Measurements from ENCODE around the gene CRIM1. TPM values are rescaled to one million over a fixed set of nuclear protein-coding genes. Genes with fewer than 3 reads are reported as not detected.

CRIM1 gene
- total RNA-seq, 1 donor from 2014 or later = 273 TPM

DNA sequence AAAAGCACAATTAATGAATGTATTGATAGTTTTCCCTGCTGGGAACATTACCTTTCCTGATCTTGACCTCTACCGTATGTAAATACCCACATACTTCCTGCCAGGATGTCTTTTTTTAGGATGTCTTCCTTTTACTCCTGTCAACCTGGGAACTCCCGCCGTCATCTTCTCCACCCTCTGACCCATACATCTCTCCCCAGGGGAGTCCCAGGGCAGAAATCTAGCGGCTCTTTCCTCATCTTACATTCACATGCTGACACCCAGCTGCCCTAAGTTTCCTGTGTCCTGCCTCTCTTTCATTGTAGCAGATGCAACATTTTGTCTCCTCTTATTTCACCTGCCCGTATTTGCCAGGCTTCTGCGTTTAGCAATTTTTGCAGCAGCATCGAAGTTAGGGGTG, 107.8 kb downstream of the CRIM1 start:
- Histone ChIP-seq H3K9me3 (no peaks in the 10 kb centered on the region), H3K4me3 (no peak overlapping the region), H3K27me3 (no peaks in the 10 kb centered on the region), H3K36me3 (peaks cover 23 to 53% of the 10 kb centered on the region in 2 donors), H3K27ac (peak overlapping the region; percentile 44 to 78), H3K4me1 (peaks cover 6 to 40% of the 10 kb centered on the region in 2 donors)
- intact Hi-C loops (cut with DNase I) = no loop called here
- no peak for DNase-seq (ENCODE audit: low spot score in 2 of 2)
- TF ChIP-seq, protein P1, sequence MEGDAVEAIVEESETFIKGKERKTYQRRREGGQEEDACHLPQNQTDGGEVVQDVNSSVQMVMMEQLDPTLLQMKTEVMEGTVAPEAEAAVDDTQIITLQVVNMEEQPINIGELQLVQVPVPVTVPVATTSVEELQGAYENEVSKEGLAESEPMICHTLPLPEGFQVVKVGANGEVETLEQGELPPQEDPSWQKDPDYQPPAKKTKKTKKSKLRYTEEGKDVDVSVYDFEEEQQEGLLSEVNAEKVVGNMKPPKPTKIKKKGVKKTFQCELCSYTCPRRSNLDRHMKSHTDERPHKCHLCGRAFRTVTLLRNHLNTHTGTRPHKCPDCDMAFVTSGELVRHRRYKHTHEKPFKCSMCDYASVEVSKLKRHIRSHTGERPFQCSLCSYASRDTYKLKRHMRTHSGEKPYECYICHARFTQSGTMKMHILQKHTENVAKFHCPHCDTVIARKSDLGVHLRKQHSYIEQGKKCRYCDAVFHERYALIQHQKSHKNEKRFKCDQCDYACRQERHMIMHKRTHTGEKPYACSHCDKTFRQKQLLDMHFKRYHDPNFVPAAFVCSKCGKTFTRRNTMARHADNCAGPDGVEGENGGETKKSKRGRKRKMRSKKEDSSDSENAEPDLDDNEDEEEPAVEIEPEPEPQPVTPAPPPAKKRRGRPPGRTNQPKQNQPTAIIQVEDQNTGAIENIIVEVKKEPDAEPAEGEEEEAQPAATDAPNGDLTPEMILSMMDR (IDR thresholded peaks at IDR 0.05) = no peak

DNA sequence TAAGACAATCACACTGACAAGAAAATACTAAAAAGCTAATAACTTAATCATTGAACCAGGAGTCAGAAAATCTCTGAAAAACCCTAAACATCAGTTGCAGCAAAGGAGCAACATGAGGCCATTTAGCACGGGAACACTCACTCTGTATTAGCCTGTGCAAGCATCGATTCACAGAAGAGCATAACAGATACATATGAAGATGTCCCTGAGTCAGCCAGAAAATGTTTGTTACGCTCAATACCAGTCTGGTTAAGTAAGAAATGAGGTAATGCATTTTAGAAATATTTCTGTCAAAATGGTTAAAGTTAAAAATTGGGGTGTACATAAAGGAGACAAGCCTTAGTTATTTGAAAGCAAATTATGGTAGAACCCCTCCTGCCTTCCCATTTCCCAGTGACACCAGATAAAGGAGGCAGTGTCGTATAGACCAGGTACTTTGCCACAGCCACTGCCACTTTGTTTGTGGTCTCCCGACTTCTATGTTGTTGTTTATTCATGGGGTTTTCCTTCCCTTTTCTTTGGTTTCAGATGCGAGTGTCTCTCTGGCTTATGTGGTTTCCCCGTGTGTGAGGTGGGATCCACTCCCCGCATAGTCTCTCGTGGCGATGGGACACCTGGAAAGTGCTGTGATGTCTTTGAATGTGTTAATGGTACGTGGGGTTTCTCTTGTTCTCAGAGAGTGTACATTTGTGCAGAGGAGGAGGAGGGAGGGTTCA, 108.6 kb downstream of the CRIM1 start:
- Histone ChIP-seq H3K36me3 (peaks cover 23 to 49% of the 10 kb centered on the region in 2 donors), H3K4me3 (no peak overlapping the region), H3K9me3 (no peaks in the 10 kb centered on the region), H3K27me3 (no peaks in the 10 kb centered on the region), H3K27ac (peak overlapping the region; percentile 44 to 78), H3K4me1 (peaks cover 6 to 43% of the 10 kb centered on the region in 2 donors)
- intact Hi-C loops (cut with DNase I) = no loop called here
- DNase-seq (ENCODE audit: low spot score in 2 of 2) = no peak
- TF ChIP-seq, protein P1 (IDR thresholded peaks at IDR 0.05) = no peak

DNA sequence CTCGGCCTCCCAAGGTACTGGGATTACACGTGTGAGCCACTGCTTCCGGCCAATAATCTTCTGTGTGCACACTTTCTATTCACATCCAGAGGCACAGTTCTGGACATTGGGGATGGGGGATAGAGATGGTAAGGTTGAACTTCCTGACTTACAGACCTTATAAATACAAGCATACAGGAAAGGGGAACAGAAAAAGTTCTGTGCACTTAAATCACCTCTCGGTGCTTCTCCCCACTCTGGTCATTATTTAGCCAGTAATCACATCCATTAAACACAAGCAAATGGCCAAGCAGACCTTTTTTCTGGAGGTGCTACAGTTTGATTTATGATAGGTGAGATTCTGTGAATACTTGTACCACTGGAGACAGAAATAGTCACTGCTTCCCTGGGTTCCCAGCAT, 110.6 kb downstream of the CRIM1 start:
- Histone ChIP-seq H3K36me3 (peaks cover 23 to 58% of the 10 kb centered on the region in 2 donors), H3K4me3 (no peak overlapping the region), H3K27ac (peak overlapping the region; percentile 16 to 43), H3K9me3 (no peaks in the 10 kb centered on the region), H3K27me3 (no peaks in the 10 kb centered on the region), H3K4me1 (peaks cover 6 to 37% of the 10 kb centered on the region in 2 donors)
- DNase-seq (ENCODE audit: low spot score in 2 of 2) = no peak
- intact Hi-C loops (cut with DNase I) = no loop called here
- TF ChIP-seq, protein P1 (IDR thresholded peaks at IDR 0.05) = no peak

DNA sequence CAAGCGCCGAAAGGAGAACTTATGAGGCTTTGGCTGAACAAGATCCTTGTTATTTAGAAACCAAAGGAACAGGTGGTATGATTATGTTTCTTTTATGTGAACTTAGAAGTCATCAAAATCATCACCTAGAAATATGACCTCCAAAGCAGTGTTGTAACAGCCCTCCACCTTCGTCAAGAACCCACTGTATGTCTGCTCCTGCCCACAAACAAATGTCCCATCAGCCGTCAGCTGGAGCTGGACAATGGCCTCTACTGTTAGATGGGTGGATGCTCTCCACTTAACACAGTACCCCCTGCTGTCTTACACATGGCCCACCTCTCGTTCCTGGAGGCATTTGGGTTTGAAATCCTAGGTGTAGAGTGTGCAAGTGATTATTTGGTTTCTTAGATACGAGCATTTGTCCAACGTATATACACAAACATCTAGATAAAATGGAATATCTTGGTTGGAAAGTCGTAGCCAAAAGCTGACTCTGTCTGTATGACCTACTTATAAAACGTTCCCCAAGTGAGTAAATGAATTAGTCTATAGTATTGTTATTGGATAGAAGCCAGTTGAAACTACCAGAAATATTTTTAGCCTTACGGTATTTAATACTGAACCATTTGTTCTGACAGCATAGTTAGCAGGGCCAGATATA, 113.0 kb downstream of the CRIM1 start:
- H3K36me3 ChIP-seq = peaks cover 26 to 73% of the 10 kb centered on the region in 2 donors
- H3K27ac ChIP-seq = peak overlapping the region; percentile 75 to 83
- intact Hi-C loops (cut with DNase I) = no loop called here
- no peak for DNase-seq (ENCODE audit: low spot score in 2 of 2)
- no peaks in the 10 kb centered on the region for H3K9me3 ChIP-seq
- H3K27me3 ChIP-seq = no peaks in the 10 kb centered on the region
- peaks cover 0 to 24% of the 10 kb centered on the region in 2 donors for H3K4me1 ChIP-seq
- no peak overlapping the region for H3K4me3 ChIP-seq
- TF ChIP-seq, protein P1 (IDR thresholded peaks at IDR 0.05) = no peak

DNA sequence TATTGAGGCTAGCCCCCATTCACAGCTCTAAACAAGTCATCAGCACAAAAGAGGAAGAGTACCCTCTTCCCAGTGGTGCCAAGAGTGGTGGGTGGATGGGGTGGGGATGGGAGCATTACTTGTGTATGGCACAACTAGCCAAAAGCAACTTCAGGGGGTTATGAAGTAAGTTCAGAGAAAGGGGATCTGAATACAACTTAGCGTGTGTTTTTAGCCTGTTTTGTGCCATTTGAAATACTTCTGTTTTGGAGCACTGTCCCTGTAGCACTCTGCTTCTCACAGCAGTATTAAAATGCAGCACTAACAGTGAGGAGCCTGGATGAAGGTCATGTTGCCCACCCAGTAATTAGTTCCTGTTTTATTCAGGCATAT, 113.5 kb downstream of the CRIM1 start:
- DNase-seq (ENCODE audit: low spot score in 2 of 2) = no peak
- Histone ChIP-seq H3K27ac (peak overlapping the region; percentile 75 to 83), H3K9me3 (peaks cover 0 to under 1% of the 10 kb centered on the region in 2 donors), H3K4me1 (peaks cover 0 to 21% of the 10 kb centered on the region in 2 donors), H3K27me3 (no peaks in the 10 kb centered on the region), H3K4me3 (no peak overlapping the region), H3K36me3 (peaks cover 26 to 73% of the 10 kb centered on the region in 2 donors)
- intact Hi-C loops (cut with DNase I) = no loop called here
- TF ChIP-seq, protein P1 (IDR thresholded peaks at IDR 0.05) = no peak

All from ascending aorta (tissue), 2 donors.